Gastroesophageal sphincter (tissue), 4 donors: ENCODE measurements around the gene SSRP1. TPM values are rescaled to one million over a fixed set of nuclear protein-coding genes. Genes with fewer than 3 reads are reported as not detected.

Experiments
- ATAC-seq: fragments of 150-250 bp; one replicate; pipeline ENCODE4 v1.9.1; 2016; ENCODE audit warnings: mild to moderate bottlenecking, moderate library complexity
- H3K27ac ChIP-seq, 4 donors: fragments of 200-600 bp; sonication (generic) in 3 of 4; 1 replicate in 3 of 4; 2 replicates in 1 of 4; pipeline ENCODE4 v1.5.1; 2016 to 2019
- H3K27me3 ChIP-seq: fragments of 200-600 bp; sonication (generic); one replicate; pipeline ENCODE4 v1.5.1; 2019
- H3K36me3 ChIP-seq, 2 donors: fragments of 200-600 bp; sonication (generic); one replicate each; pipeline ENCODE4 v1.5.1; 2019; ENCODE audit warnings: control low read depth in 1 of 2
- H3K4me1 ChIP-seq, 3 donors: fragments of 200-600 bp; sonication (generic); 1 replicate in 2 of 3; 2 replicates in 1 of 3; pipeline ENCODE4 v1.5.1; 2016 to 2019; ENCODE audit warnings: control low read depth in 2 of 3
- H3K4me3 ChIP-seq, 2 donors: fragments of 200-600 bp; sonication (generic); one replicate each; pipeline ENCODE4 v1.5.1; 2019; ENCODE audit warnings: mild to moderate bottlenecking in 1 of 2, moderate library complexity in 1 of 2
- H3K9me3 ChIP-seq, 3 donors: fragments of 200-600 bp; sonication (generic); one replicate each; pipeline ENCODE4 v1.5.1; 2017 to 2019; ENCODE audit warnings: control low read depth in 2 of 3
- EP300 ChIP-seq: sonication (generic); formaldehyde crosslinking; IDR thresholded peaks from one replicate; pipeline ENCODE4 v1.6.1; 2017; ENCODE audit warnings: antibody characterized with exemption, mild to moderate bottlenecking
- POLR2A ChIP-seq, 2 donors: fragments of 450-650 bp; IDR thresholded peaks; one replicate each; pipeline ENCODE4 v1.6.1; 2017; ENCODE audit warnings: antibody characterized with exemption in 2 of 2, mild to moderate bottlenecking in 2 of 2, moderate library complexity in 1 of 2
- POLR2AphosphoS5 ChIP-seq: sonication (generic); formaldehyde crosslinking; IDR thresholded peaks from one replicate; pipeline ENCODE4 v1.6.1; 2017; ENCODE audit warnings: antibody characterized with exemption
- WGBS, 2 donors: methylation state at CpG; one replicate each; pipeline ENCODE4 v1.1.5; 2018; ENCODE audit warnings: low coverage in 1 of 2; 5-methylcytosine and 5-hydroxymethylcytosine counted together
- total RNA-seq, 4 donors: library from RNA; depleted of rRNA; stranded (reverse); fragments of >200 nt; gene quantifications; one replicate each; pipeline ENCODE4 v1.1.0, GENCODE V29; 2016
- TF ChIP-seq, protein P1 (sequence below), 4 experiments: fragments of 200-600 bp in 2 of 4; fragments of 450-650 bp in 2 of 4; sonication (generic) in 1 of 4; IDR thresholded peaks; one replicate each; pipeline ENCODE4 v1.5.1; 2017 to 2019; ENCODE audit warnings: antibody characterized with exemption in 4 of 4, mild to moderate bottlenecking in 2 of 4, moderate library complexity in 2 of 4

The SSRP1 gene
- total RNA-seq, 4 donors from 2014 or later, result 66.0 to 101 (median 79.8) TPM

- H3K9me3 ChIP-seq, result peaks cover 0 to 3% (median 0%) of the 10 kb centered on the region in 3 donors
- peaks cover 6 to 27% (median 13%) of the 10 kb centered on the region in 3 donors for H3K4me1 ChIP-seq
- peak overlapping the region in 3 of 4 donors; percentile 39 to 80 (median 72) for H3K27ac ChIP-seq
- no peaks in the 10 kb centered on the region for H3K27me3 ChIP-seq
- ATAC-seq, result no peak
- H3K4me3 ChIP-seq, result no peak overlapping the region
- WGBS, 2 donors, result 78 to 85% methylated on average over 6 to 7 of the region's 7 CpGs
- no peaks in the 10 kb centered on the region for H3K36me3 ChIP-seq
- TF ChIP-seq POLR2AphosphoS5, result no peak
- no peak for TF ChIP-seq EP300
- TF ChIP-seq, protein P1, sequence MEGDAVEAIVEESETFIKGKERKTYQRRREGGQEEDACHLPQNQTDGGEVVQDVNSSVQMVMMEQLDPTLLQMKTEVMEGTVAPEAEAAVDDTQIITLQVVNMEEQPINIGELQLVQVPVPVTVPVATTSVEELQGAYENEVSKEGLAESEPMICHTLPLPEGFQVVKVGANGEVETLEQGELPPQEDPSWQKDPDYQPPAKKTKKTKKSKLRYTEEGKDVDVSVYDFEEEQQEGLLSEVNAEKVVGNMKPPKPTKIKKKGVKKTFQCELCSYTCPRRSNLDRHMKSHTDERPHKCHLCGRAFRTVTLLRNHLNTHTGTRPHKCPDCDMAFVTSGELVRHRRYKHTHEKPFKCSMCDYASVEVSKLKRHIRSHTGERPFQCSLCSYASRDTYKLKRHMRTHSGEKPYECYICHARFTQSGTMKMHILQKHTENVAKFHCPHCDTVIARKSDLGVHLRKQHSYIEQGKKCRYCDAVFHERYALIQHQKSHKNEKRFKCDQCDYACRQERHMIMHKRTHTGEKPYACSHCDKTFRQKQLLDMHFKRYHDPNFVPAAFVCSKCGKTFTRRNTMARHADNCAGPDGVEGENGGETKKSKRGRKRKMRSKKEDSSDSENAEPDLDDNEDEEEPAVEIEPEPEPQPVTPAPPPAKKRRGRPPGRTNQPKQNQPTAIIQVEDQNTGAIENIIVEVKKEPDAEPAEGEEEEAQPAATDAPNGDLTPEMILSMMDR (IDR thresholded peaks at IDR 0.05), result no peak
- no peak for TF ChIP-seq POLR2A (IDR thresholded peaks at IDR 0.05)
Observed at GRCh38 chr11:57278721-57279095, 57.0 kb downstream of the SSRP1 start.

GRCh38 chr11:57277845-57278720 is 57.6 kb downstream of the SSRP1 start:
- no peaks in the 10 kb centered on the region for H3K36me3 ChIP-seq
- WGBS, 2 donors, result 9 to 13% methylated on average over 8 to 14 of the region's 14 CpGs
- H3K27me3 ChIP-seq, result no peaks in the 10 kb centered on the region
- H3K4me3 ChIP-seq, result peak overlapping the region in 1 of 2 donors; percentile 20
- peaks cover 6 to 27% (median 13%) of the 10 kb centered on the region in 3 donors for H3K4me1 ChIP-seq
- ATAC-seq, result peak; percentile 87
- H3K27ac ChIP-seq, result peak overlapping the region; percentile 70 to 90 (median 76)
- H3K9me3 ChIP-seq, result peaks cover 0 to 10% (median 0%) of the 10 kb centered on the region in 3 donors
- TF ChIP-seq, protein P1 (IDR thresholded peaks at IDR 0.05), result peak; percentile 70 to 88 (median 82)
- TF ChIP-seq EP300, result no peak

DNA sequence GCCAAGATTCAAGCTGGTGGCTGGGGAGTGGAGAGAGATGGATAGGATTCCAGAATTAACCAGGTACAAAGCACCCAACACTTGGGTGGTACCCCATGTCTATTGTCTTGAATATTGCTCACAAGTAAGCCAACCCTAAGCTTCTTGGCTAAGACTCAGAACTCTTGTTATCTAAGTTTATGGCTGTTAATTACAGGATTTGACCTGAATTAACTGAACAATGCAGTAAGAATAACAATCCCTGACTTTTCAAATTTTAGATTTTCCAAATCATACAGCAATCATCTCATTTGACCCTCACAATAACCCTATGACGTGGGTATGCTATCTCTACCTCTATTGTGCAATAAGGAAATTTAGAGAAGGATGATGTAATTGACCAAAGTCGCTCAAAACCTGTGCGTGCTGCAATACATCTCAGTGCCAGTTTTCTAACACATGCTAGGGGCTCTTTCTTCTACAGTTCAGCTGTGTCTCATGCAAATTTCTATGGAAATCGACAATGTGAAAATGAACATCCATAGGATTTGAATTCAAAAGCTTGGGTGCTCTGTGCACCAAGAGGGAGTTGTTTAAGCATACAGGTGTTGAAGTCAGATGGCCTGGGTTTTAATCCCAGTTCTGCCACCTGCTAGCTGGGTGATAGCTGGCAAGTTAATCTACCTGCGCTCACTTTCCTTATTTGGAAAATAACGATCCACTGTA is 58.6 kb downstream of the SSRP1 start:
- TF ChIP-seq, protein P1 (IDR thresholded peaks at IDR 0.05), result no peak
- TF ChIP-seq POLR2AphosphoS5 (no peak), EP300 (no peak)
- Histone ChIP-seq H3K36me3 (no peaks in the 10 kb centered on the region), H3K27ac (peak overlapping the region; percentile 40 to 90 (median 76)), H3K4me3 (no peak overlapping the region), H3K4me1 (peaks cover 6 to 27% (median 13%) of the 10 kb centered on the region in 3 donors), H3K9me3 (peaks cover 0 to 12% (median 0%) of the 10 kb centered on the region in 3 donors), H3K27me3 (no peaks in the 10 kb centered on the region)
- peak; percentile 19 for ATAC-seq
- WGBS, 2 donors, result 68 to 69% methylated on average over 5 to 6 of the region's 6 CpGs

- Histone ChIP-seq H3K36me3 (no peaks in the 10 kb centered on the region), H3K27ac (peak overlapping the region in 3 of 4 donors; percentile 49 to 90 (median 52)), H3K4me1 (peaks cover 6 to 27% (median 13%) of the 10 kb centered on the region in 3 donors), H3K27me3 (no peaks in the 10 kb centered on the region), H3K4me3 (no peak overlapping the region), H3K9me3 (peaks cover 0 to 12% (median 0%) of the 10 kb centered on the region in 3 donors)
- no peak for ATAC-seq
- TF ChIP-seq POLR2A (IDR thresholded peaks at IDR 0.05) (no peak), EP300 (no peak), POLR2AphosphoS5 (no peak)
- TF ChIP-seq, protein P1 (IDR thresholded peaks at IDR 0.05), result no peak
- WGBS, 2 donors, result 46 to 56% methylated on average over 1 to 3 of the region's 3 CpGs
Observed at GRCh38 chr11:57276169-57276970, 59.3 kb downstream of the SSRP1 start.

Other genes with a start within 250 kb of the SSRP1 start
- gene LRRC55, start 153.9 kb downstream of the SSRP1 start, total RNA-seq, result under 1 TPM in 2 of 4 donors, not detected in 2; 0.12 to 0.13 TPM
- gene APLNR, start 98.6 kb downstream of the SSRP1 start, total RNA-seq, result 1 to 10 TPM; 2.2 to 3.7 (median 2.4) TPM
- 100 to 1,000 TPM in 2 of 4 donors, 10 to 100 TPM in 2; 95.6 to 130 (median 108) TPM for gene TNKS1BP1, start 10.9 kb downstream of the SSRP1 start, total RNA-seq
- gene P2RX3, start 2.5 kb upstream of the SSRP1 start, total RNA-seq, result under 1 TPM in 1 of 4 donors, not detected in 3; 0.69 TPM
- gene PRG3, start 45.3 kb upstream of the SSRP1 start, total RNA-seq, result not detected
- not detected for gene PRG2, start 54.8 kb upstream of the SSRP1 start, total RNA-seq
- gene SLC43A3, start 91.2 kb upstream of the SSRP1 start, total RNA-seq, result 10 to 100 TPM; 40.9 to 75.9 (median 60.0) TPM
- gene RTN4RL2, start 124.6 kb upstream of the SSRP1 start, total RNA-seq, result 1 to 10 TPM in 1 of 4 donors, under 1 TPM in 2, not detected in 1; 0.12 to 2.3 (median 0.27) TPM
- gene SLC43A1, start 179.8 kb upstream of the SSRP1 start, total RNA-seq, result 10 to 100 TPM; 14.8 to 36.6 (median 19.7) TPM
- gene TIMM10, start 194.9 kb upstream of the SSRP1 start, total RNA-seq, result 10 to 100 TPM; 23.5 to 29.0 (median 27.9) TPM
- gene SMTNL1, start 201.7 kb upstream of the SSRP1 start, total RNA-seq, result not detected
- gene UBE2L6, start 231.8 kb upstream of the SSRP1 start, total RNA-seq, result 10 to 100 TPM; 15.3 to 34.6 (median 28.3) TPM